GM19468 (cell line): ENCODE measurements around the gene ZFP36L2.

Experiments
- ATAC-seq: cut with Tn5 transposase; IDR thresholded peaks from one replicate; pipeline ENCODE4 v1.9.1; 2021; ENCODE audit warnings: mild to moderate bottlenecking, moderate library complexity, moderate number of reproducible peaks; ENCODE audit not compliant: unreplicated experiment; ENCODE audit errors: extremely low read depth

ZFP36L2 gene

DNA sequence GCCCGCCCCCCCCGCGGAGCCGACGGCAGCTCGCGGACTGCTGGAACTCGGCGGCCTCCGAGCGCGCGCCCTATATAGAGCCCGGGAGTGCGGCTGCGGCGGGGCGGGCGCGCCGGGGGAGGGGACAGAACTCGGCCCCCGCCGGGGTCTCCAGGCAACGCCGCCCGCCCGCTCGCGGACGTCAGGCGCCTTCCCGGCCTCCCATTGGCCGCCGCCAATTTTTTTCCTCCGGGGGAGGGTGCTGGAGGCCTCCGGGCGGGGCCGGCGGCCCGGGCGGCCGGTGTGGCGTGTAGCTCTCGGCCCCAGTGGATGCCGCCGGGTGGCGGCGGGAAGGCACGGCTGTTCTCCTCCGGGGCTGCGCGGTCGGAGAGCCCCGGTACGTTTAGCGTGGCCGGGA, at the start of gene ZFP36L2:
TSS of gene ZFP36L2 (minus strand) at position 49 of the 397 bp plus-strand sequence. CDS start 291 bp downstream, outside the sequence.
- ATAC-seq = peak; percentile 54

- ATAC-seq = no peak
Observed at GRCh38 chr2:43274721-43275120, 48.3 kb upstream of the ZFP36L2 start.

DNA sequence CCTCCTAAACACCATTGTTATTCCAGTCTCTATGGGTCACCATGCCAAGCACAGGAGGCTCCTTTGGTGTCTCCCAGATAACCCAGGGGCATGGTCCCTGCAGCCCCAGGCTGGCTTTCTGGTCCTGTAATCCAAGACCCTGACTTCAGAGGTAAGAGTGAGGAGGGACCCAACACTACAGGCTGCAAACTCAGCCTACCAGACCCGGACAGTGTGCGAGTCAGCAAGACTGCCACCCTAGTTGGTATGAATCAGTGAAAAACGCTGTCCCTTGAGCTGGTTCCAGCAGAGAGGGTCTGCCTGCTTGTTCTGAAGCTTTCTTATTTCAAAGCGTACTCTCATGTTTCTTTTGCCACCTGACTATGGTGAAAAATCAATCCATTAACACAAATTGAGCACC, 47.6 kb upstream of the ZFP36L2 start:
- ATAC-seq = no peak

GRCh38 chr2:43273529-43273928, 47.1 kb upstream of the ZFP36L2 start:
- ATAC-seq = no peak

DNA sequence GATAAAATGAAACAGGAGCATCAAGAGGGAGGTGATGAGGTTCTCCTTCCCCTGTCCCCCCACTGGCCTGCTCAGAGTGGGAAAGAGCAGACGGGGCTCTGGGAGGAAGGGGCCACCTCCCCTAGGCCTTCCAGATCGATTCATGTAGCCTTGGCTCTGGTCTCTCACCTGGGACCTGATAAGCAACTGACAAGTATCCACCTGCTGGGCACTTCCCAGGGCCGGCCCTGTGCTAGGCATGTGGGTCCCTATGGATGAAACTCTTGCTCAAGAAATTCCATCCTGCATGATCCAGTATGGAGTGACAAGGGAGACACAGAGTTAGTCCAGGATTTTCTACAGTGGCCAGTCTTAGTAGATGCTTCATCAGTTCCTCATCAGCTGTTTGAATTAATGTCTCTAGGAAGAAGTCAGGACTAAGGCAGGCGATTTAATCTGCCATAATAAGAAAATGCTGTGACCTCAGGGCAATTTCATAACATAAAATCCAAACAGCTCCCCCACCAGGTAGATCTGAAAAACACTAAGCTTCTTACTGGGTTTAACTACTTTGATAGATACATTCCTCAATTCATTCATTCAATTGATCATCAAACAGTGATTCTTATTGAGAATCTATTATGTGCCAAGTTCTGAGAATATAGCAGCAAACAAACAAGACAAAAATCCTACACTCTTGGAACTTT, 44.7 kb upstream of the ZFP36L2 start:
- no peak for ATAC-seq

DNA sequence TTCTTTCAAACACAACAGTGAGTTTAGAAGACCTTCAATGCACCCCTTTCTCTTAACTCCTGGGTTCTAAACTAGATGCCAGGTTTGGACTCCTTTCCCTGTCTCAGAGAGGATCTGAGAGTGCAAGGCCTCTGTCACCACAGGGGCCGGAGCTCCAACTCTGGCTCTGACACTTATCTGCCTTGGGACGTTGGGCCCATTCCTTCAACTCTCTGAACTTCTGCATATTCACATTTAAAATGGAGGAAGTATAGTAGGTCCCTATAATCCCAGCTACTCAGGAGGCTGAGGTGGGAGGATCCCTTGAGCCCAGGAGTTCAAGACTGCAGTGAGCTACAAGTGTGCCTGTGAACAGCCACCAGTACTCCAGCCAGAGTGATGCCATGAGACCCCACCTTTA, 44.1 kb upstream of the ZFP36L2 start:
- ATAC-seq = no peak

DNA sequence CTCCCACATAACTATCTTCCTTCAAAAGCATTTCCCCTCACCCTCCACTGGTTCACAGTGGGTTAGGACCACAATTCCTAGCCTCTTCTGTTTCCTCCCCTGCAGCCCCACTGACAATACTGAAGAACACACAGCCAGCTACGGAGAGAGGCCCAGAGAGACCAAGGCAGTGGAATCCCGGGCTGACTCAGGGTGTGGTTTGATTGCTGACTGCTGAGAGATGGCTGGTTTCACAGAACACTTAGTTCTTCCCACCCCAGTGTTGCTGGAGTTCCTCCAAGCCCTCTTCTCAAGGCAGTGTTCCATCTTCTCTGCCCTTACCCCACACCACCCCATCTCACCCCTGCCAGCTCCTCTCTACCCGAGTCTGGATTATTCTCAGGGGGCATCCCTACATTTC, 43.3 kb upstream of the ZFP36L2 start:
- ATAC-seq = no peak

DNA sequence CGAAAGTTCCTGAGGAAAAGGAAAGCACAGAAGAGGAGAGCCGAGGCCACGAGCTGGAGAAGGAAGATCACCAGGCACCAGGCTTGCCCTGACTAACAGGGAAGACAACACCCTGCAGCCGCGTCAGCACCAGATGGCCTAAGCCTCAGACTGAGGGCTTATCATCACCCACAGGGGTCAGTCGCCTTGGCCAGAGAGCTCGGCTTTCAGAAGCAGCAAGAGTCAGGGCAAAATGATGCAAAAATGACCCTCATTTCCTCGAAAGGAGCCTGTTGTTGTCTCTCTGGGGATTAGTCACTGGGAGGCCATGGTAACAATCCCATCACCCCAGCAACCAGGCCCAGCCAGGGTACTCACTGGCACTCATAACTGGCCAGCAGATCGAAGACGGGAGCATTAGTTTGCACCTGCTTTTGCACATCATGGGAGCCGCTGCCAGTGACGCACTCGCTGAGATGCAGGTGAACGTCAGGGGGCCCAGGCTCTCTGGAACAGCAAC, 42.7 kb upstream of the ZFP36L2 start:
- ATAC-seq = no peak

DNA sequence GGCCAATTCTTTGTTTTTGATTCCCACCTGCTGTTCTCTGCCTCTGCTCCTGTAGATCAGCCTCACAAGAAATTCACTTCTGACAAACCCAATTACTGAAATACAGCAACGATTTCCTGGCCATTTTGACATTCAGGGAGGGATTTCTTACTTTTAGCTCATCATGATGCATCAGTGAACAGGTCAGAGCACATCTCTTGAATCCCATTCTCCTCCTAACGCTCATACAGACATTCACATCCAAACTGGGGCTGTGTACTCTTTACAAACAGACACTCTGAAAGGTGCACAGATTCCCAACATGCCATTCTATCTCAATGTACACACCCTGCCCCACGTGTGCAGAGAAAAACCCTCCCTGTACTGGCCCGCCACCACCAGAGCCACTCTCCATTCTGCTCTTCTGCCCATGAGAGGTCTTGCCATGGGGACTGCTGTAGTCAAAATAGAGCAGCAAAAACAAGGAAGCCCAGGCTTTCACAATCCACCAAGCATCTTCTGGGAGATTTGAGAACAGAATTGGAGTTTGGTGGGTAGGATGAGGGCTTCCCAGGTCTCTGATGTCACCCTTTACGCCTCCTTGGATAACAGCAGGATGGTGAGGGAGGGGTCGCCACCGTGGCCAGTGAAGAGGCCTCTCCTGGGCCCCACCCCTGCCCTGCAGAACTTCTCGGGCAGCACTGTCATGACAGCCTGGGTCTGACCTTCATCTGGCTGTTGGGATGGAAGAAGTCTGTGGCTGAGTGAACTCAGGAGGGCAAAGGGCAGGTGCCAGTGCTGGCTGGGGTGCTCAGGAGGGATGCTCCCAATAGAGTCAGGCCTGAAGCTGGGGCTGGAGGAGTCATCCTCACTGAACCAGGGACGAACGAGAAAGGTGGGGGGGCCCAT, 41.9 kb upstream of the ZFP36L2 start:
- no peak for ATAC-seq

- ATAC-seq = no peak
Observed at GRCh38 chr2:43267381-43267780, 41.0 kb upstream of the ZFP36L2 start.

DNA sequence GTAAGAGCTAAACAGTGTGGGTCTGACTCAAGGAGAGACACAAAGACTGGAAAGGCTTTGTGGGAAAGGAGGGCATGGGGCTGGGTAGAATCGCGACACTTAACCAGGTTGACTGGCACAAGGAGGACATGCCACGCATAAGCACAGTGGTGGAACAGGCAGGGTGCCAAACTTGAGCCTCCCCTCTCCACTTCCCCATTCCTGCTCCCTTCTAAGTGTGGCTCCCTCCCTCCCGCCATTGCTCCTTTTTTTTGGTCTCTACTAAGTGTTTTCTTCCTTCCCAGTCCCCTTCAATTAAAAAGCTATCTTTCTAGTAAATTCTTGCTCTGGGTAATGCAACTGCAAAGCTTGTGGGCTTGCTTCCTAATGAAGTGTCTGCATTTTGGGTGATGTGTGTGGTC, 40.3 kb upstream of the ZFP36L2 start:
- no peak for ATAC-seq

DNA sequence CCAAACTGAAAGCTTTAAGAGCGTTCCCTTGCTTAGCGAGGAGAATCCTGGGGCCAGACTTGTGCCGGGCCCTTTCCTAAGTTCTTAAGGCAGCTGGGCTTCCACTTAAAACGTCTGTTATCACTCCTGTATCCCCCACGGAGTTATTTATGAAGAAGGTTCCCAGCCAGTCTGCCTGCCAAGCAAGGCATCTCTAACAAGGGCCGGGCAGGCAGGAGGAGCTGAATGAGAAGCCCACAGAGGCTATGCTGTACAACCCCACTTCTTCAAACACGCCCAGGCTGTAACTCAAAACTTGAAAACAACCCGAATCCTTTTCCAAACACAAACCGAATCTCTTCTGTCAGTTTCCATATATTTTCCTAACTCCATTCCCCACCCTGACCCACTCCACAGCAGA, 39.0 kb upstream of the ZFP36L2 start:
- no peak for ATAC-seq

DNA sequence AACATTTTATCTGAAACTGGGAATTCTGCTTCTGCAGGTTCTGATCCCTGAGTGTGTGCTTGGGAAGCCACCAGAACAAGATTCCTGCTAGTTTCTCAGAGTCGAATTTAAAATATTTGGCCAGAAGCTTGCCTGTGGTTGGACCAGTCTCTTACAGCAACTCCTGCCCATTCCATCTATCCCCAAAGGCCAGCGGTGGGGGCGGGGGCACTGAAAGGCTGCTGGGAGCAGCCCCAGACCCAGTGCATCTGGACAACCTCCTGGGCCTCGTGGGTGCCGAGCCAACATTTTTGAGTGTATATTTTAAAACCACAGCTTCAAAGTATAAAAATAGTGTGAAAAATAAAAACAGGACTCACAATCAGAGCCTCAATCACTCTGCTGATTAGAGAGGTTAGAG, 38.6 kb upstream of the ZFP36L2 start:
- ATAC-seq = no peak

- no peak for ATAC-seq
Observed at GRCh38 chr2:43262951-43263350, 36.5 kb upstream of the ZFP36L2 start.

GRCh38 chr2:43262239-43262638, 35.8 kb upstream of the ZFP36L2 start:
- ATAC-seq = no peak

GRCh38 chr2:43259512-43259911, 33.1 kb upstream of the ZFP36L2 start:
- ATAC-seq = no peak

DNA sequence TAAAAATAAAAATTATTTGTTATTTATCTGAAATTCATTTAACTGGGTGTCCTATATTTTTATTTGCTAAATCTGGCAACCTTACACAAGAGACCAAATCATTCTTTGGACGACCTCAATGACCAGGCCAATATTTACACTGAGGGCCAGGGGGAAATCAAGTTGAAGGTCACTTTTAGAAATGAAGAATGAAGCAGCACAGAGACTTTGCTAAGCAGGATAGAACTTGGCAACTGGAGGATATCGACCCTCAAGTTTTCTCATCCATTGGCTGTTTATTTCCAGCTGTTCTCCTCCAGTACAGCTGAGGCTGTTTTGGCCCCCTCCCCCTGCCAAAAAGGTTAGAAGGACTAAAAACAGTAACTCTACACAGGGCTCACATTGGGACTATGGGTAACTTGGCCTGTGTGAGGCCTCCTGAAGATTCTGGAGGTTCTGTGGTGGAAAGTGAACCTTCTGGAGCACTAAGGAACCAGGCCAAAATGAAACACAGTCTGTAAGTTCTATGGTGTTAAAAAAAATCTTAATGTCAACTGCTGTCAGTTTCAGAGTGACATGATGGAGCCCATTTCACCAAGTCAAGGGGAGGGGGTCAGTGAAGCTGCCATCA, 32.2 kb upstream of the ZFP36L2 start:
- no peak for ATAC-seq

GRCh38 chr2:43255296-43255910, 29.0 kb upstream of the ZFP36L2 start:
- no peak for ATAC-seq

- ATAC-seq = no peak
Observed at GRCh38 chr2:43254331-43254730, 27.9 kb upstream of the ZFP36L2 start.

- ATAC-seq = no peak
Observed at GRCh38 chr2:43251171-43251731, 24.8 kb upstream of the ZFP36L2 start.
